Chondrocyte (in vitro differentiated cells): Measurements from ENCODE around the gene IFI16. TPM values are rescaled to one million over a fixed set of nuclear protein-coding genes. Genes with fewer than 3 reads are reported as not detected.

Source experiments
- DNase-seq: peaks from one replicate; pipeline ENCODE4 v3.0.0; 2021; ENCODE audit warnings: mixed read lengths, low spot score
- H3K27ac Mint-ChIP-seq: one replicate; pipeline ENCODE4 v1.8.0; 2021; ENCODE audit warnings: mild to moderate bottlenecking, moderate library complexity, mixed read lengths; ENCODE audit not compliant: unreplicated experiment
- H3K27me3 Mint-ChIP-seq: 2 replicates; pipeline ENCODE4 v1.8.0; 2021; ENCODE audit warnings: low read depth, mixed read lengths
- H3K36me3 Mint-ChIP-seq: 2 replicates; pipeline ENCODE4 v1.8.0; 2021; ENCODE audit warnings: low read depth, mixed read lengths
- H3K4me1 Mint-ChIP-seq: 2 replicates; pipeline ENCODE4 v1.8.0; 2021; ENCODE audit warnings: low read depth, mild to moderate bottlenecking, mixed read lengths
- H3K4me3 Mint-ChIP-seq: one replicate; pipeline ENCODE4 v1.8.0; 2021; ENCODE audit warnings: mild to moderate bottlenecking, moderate library complexity, mixed read lengths; ENCODE audit not compliant: unreplicated experiment
- H3K9me3 Mint-ChIP-seq: 2 replicates; pipeline ENCODE4 v1.8.0; 2021; ENCODE audit warnings: low read depth, mixed read lengths
- total RNA-seq: library from RNA; stranded (reverse); gene quantifications from 3 replicates; pipeline ENCODE4 v1.2.1, GENCODE V29; 2021
- TF ChIP-seq, protein P1 (sequence below): fragments of 200-600 bp; sonication (generic); IDR thresholded peaks from 2 replicates; pipeline ENCODE4 v1.5.0; 2021; ENCODE audit warnings: antibody characterized with exemption, mild to moderate bottlenecking, moderate library complexity

The IFI16 gene
- total RNA-seq, 1 donor from 2014 or later = 10.1 TPM

DNA sequence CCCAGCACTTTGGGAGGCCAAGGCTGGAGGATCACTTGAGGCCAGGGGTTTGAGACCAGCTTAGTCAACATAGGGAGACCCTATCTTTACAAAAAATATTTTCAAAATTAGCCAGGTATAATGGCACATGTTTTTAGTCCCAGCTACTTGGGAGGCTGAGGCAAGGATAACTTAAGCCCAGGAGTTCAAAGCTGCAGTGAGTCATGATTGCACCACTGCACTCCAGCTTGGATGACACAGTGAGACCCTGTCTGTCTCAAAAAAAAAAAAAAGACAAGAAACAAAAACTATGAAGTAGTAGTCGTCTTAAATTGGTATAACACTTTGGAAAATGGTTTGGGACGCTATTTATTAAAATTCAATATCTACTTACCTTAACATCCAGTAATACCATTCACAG, 59.2 kb downstream of the IFI16 start:
- no peak overlapping the region for H3K27ac Mint-ChIP-seq
- H3K4me3 Mint-ChIP-seq = no peak overlapping the region
- TF ChIP-seq, protein P1, sequence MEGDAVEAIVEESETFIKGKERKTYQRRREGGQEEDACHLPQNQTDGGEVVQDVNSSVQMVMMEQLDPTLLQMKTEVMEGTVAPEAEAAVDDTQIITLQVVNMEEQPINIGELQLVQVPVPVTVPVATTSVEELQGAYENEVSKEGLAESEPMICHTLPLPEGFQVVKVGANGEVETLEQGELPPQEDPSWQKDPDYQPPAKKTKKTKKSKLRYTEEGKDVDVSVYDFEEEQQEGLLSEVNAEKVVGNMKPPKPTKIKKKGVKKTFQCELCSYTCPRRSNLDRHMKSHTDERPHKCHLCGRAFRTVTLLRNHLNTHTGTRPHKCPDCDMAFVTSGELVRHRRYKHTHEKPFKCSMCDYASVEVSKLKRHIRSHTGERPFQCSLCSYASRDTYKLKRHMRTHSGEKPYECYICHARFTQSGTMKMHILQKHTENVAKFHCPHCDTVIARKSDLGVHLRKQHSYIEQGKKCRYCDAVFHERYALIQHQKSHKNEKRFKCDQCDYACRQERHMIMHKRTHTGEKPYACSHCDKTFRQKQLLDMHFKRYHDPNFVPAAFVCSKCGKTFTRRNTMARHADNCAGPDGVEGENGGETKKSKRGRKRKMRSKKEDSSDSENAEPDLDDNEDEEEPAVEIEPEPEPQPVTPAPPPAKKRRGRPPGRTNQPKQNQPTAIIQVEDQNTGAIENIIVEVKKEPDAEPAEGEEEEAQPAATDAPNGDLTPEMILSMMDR = no peak
- no peak for DNase-seq
- H3K9me3 Mint-ChIP-seq = no peaks in the 10 kb centered on the region
- no peaks in the 10 kb centered on the region for H3K36me3 Mint-ChIP-seq
- peaks cover 9% of the 10 kb centered on the region for H3K27me3 Mint-ChIP-seq
- no peaks in the 10 kb centered on the region for H3K4me1 Mint-ChIP-seq

DNA sequence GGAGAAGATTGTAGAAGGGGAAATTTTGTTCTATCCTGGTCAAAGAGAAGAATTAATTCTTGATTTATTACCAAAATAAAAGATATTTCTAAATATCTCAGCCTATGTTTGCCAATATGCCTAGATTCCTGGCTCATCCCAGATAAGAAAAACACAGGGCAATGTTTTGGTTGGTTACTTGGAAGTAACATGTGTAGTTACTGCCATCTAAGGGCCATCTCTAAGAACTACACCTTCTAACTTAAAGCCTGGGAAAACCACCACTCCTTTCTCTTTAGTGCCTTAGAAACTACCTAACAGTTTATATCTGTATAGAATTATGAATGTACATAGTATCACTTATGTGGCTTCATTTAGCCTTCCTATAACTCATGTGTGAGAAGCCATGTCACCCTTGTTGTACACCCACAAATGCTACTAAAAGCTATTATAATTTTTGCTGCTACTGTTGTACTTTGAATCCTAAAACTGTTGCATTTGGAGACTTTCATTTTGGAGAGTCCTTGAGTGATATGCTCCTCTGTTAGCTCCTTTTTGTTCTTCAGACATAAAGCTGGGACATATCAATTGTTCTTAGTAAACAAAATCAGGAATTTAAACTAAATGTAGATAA, 62.4 kb downstream of the IFI16 start:
- TF ChIP-seq, protein P1 = peak; percentile 84
- Mint-ChIP-seq H3K4me3 (no peak overlapping the region), H3K27ac (no peak overlapping the region), H3K27me3 (peaks cover 21% of the 10 kb centered on the region), H3K4me1 (no peaks in the 10 kb centered on the region), H3K9me3 (no peaks in the 10 kb centered on the region), H3K36me3 (no peaks in the 10 kb centered on the region)
- DNase-seq = no peak

DNA sequence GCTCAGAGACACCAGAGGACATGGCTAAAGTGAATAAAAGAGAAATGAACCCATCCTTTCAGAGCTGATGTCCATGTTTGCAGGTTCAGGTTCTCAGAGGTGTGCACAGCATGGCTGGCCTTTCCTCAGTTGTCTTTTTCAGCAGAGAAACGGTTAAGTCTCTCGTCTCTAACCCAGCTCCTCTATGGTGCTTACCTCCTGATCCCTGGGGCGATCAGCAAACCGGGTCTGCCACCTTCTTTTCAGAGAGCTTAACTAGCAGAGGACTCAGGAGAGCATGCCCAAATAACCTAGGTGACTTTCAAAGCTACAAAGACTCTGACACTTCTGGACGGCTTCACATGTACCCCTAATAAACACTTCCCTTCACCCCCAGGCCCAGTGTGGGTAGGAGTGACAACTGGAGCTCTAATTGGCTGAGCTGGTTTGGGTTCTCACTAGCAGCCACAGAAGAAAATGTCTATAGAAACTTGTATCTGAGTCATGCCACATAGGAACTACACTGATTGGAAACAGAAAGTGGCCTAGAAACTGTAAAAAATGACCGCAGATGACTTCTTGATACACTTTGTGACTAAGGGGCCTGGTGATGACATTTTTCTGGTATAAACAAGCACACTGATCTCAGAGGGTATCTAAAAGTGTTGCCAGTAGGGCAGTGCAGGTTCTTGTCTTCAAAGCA, 66.9 kb downstream of the IFI16 start, which contains the start of gene AIM2:
Gene AIM2 (minus strand): TSS at position 329 of the 682 bp plus-strand sequence. CDS start 3,267 bp downstream, outside the sequence.
- H3K27me3 Mint-ChIP-seq = peaks cover 45% of the 10 kb centered on the region
- TF ChIP-seq, protein P1 = no peak

DNA sequence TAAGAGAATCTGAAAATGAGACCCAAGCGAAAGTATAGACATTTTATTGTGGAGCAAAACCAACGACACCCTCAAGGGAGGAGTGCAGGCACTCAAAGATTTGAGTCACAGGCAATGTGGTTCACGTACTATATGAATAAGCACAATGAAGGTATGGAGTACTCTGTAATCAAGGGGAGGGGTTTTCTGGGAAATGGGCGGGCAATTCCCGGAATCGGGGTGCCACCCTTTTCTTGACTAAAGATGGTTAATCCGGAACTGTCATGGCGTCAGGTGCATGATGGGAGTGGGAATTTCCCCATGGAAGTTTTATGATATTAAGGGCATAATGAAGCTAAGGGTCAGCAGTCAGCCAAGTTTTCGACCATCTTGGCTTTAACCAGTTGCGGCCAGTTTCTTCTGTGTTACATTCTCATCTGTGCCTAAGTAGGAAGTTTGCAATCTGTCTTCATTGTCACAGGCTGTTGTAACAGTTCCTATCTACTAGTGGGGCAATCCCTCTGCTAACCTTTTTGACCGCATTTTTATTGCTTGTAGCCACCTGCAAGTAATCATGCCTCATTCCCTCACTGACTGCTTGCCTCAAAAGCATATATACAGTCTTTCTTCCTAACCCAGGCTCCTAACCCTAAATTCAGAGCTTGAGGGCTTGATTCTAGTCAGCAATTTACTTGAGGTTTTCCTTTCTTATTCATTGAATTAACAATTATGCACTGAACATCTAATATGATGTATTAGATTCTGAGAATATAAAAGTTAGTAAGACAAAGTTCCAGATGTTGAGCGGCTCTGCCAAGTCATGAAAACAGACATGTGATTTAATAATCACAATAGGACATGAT, 67.6 kb downstream of the IFI16 start:
- H3K36me3 Mint-ChIP-seq = no peaks in the 10 kb centered on the region
- DNase-seq = no peak
- H3K4me1 Mint-ChIP-seq = no peaks in the 10 kb centered on the region
- TF ChIP-seq, protein P1 = no peak
- H3K4me3 Mint-ChIP-seq = no peak overlapping the region
- peaks cover 48% of the 10 kb centered on the region for H3K27me3 Mint-ChIP-seq
- H3K27ac Mint-ChIP-seq = no peak overlapping the region
- H3K9me3 Mint-ChIP-seq = no peaks in the 10 kb centered on the region

More for the DNA sequence above, 66.9 kb downstream of the IFI16 start, which contains the start of gene AIM2:
- Mint-ChIP-seq H3K27ac (no peak within 1 kb of the TSS), H3K36me3 (no peaks in the 10 kb centered on the region), H3K4me3 (no peak within 1 kb of the TSS), H3K4me1 (no peaks in the 10 kb centered on the region), H3K9me3 (no peaks in the 10 kb centered on the region)
- DNase-seq = no peak

DNA sequence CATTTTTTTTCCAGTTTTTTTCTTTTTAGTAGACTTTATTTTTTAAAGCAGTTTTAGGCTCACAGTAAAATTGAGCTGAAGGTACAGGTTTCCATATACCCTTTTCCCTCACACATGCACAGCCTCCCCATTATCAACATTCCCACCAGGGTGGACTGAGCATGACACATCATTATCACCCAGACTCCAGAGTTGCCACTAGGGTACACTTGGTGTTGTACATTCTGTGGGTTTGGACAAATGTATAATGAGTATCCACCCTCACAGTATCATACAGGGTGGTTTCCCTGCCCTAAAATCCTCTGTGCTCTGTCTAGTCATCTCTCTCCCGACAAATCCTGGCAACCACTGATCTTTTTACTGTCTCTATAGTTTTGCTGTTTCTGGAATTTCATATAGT, 69.8 kb downstream of the IFI16 start:
- H3K9me3 Mint-ChIP-seq = no peaks in the 10 kb centered on the region
- H3K27ac Mint-ChIP-seq = no peak overlapping the region
- H3K36me3 Mint-ChIP-seq = no peaks in the 10 kb centered on the region
- no peaks in the 10 kb centered on the region for H3K4me1 Mint-ChIP-seq
- no peak for DNase-seq
- peaks cover 52% of the 10 kb centered on the region for H3K27me3 Mint-ChIP-seq
- H3K4me3 Mint-ChIP-seq = no peak overlapping the region
- TF ChIP-seq, protein P1 = no peak
